HG02870 (cell line): Measurements from ENCODE around the gene RUSC2.
"Not testable (repeated sequence)": the region's sequence is repeated elsewhere in the genome, so short reads cannot be mapped to it uniquely, and the experiment has no call there.

ENCODE experiments used
- ATAC-seq: cut with Tn5 transposase; IDR thresholded peaks from one replicate; pipeline ENCODE4 v1.9.1; 2021; ENCODE audit warnings: mild to moderate bottlenecking, moderate library complexity; ENCODE audit not compliant: unreplicated experiment

The RUSC2 gene

GRCh38 chr9:35490155-35490909 is 421 bp downstream of the RUSC2 start:
- no peak for ATAC-seq

- no peak for ATAC-seq
Observed at GRCh38 chr9:35490910-35491465, 1.1 kb downstream of the RUSC2 start.

GRCh38 chr9:35493119-35493518 is 3.2 kb downstream of the RUSC2 start:
- not testable (repeated sequence) for ATAC-seq

GRCh38 chr9:35495984-35496383 is 6.1 kb downstream of the RUSC2 start:
- no peak for ATAC-seq

- not testable (repeated sequence) for ATAC-seq
Observed at GRCh38 chr9:35498245-35498644, 8.3 kb downstream of the RUSC2 start.

GRCh38 chr9:35499029-35499700 is 9.3 kb downstream of the RUSC2 start:
- no peak for ATAC-seq

- no peak for ATAC-seq
Observed at GRCh38 chr9:35499701-35500030, 9.8 kb downstream of the RUSC2 start.

GRCh38 chr9:35500130-35500748 is 10.3 kb downstream of the RUSC2 start:
- no peak for ATAC-seq

- no peak for ATAC-seq
Observed at GRCh38 chr9:35501946-35502345, 12.0 kb downstream of the RUSC2 start.

GRCh38 chr9:35506359-35506758 is 16.4 kb downstream of the RUSC2 start:
- no peak for ATAC-seq

GRCh38 chr9:35508069-35508468 is 18.2 kb downstream of the RUSC2 start:
- ATAC-seq = no peak

- no peak for ATAC-seq
Observed at GRCh38 chr9:35510383-35510753, 20.5 kb downstream of the RUSC2 start.

- ATAC-seq = no peak
Observed at GRCh38 chr9:35510754-35511428, 21.0 kb downstream of the RUSC2 start.

GRCh38 chr9:35511453-35511852 is 21.5 kb downstream of the RUSC2 start:
- no peak for ATAC-seq

- no peak for ATAC-seq
Observed at GRCh38 chr9:35515766-35516165, 25.9 kb downstream of the RUSC2 start.

- no peak for ATAC-seq
Observed at GRCh38 chr9:35516479-35516878, 26.6 kb downstream of the RUSC2 start.

- ATAC-seq = no peak
Observed at GRCh38 chr9:35517131-35517530, 27.2 kb downstream of the RUSC2 start.

- ATAC-seq = no peak
Observed at GRCh38 chr9:35517552-35518224, 27.8 kb downstream of the RUSC2 start.

- ATAC-seq = no peak
Observed at GRCh38 chr9:35518225-35518821, 28.4 kb downstream of the RUSC2 start.

GRCh38 chr9:35518981-35519679 is 29.2 kb downstream of the RUSC2 start:
- no peak for ATAC-seq
